HCT116 (cell line): Measurements from ENCODE around the gene MCF2L2. TPM values are rescaled to one million over a fixed set of nuclear protein-coding genes. Genes with fewer than 3 reads are reported as not detected.

Experiments
- ATAC-seq: fragments of 200-7000 bp; cut with Tn5 transposase; 2 replicates; pipeline ENCODE4 v1.9.1; 2020; ENCODE audit warnings: mild to moderate bottlenecking, moderate library complexity
- BruUV-seq: library from RNA; stranded (reverse); fragments of 400-500 nt; replicated peaks from 2 replicates; lab custom pipeline; 2021; lab: Mats Ljungman, UMichigan
- CTCF ChIA-PET: fragments of 300-600 bp; sonication (Branson Sonifier 250); formaldehyde crosslinking; loops from one replicate; lab custom pipeline; 2021; ENCODE audit warnings: antibody characterized with exemption; lab: Charles Lee
- POLR2A ChIA-PET: fragments of 300-600, 350-600 bp; sonication (Branson Sonifier 250); formaldehyde crosslinking; loops from one replicate; lab custom pipeline; 2021; ENCODE audit warnings: antibody characterized with exemption; lab: Charles Lee
- RAD21 ChIA-PET, 2 experiments: fragments of 300-600 bp; sonication (Branson Sonifier 250); formaldehyde crosslinking; loops; one replicate each; lab custom pipeline; 2023; ENCODE audit warnings: low total read pairs in 2 of 2; ENCODE audit not compliant: uncharacterized antibody in 2 of 2, unreplicated experiment in 2 of 2, low non-redundant PET in 1 of 2; lab: Charles Lee
- DNase-seq: peaks from one replicate; pipeline ENCODE4 v3.0.0-alpha.2; 2010; ENCODE audit warnings: low read depth, low spot score
- H2AFZ ChIP-seq: fragments of 200-600 bp; shearing (Covaris generic), sonication (generic); 2 replicates; pipeline ENCODE4 v1.6.1; 2017; ENCODE audit warnings: low read depth, mixed run types, mixed read lengths, antibody characterized with exemption, low read length; ENCODE audit not compliant: poor library complexity, severe bottlenecking
- H3K27ac ChIP-seq: 2 replicates; pipeline ENCODE4 v1.5.1; 2012; ENCODE audit warnings: low read depth, low read length
- H3K27me3 ChIP-seq: fragments of 200-600 bp; sonication (generic); 2 replicates; pipeline ENCODE4 v1.6.1; 2016; ENCODE audit warnings: mixed run types, low read length, mixed read lengths; ENCODE audit not compliant: insufficient read depth
- H3K36me3 ChIP-seq, 2 experiments: fragments of 200-500 bp in 1 of 2; fragments of 200-600 bp in 1 of 2; sonication (Bioruptor generic) in 1 of 2; sonication (generic) in 1 of 2; 2 replicates each; pipeline versions ENCODE4 v1.5.1 to v1.6.1; 2014 to 2016; ENCODE audit warnings: low read length in 2 of 2, inconsistent platforms in 1 of 2, mixed read lengths in 1 of 2, mixed run types in 1 of 2; ENCODE audit not compliant: insufficient read depth in 2 of 2, control insufficient read depth in 1 of 2
- H3K4me1 ChIP-seq, 2 experiments: fragments of 200-600 bp in 1 of 2; sonication (generic) in 1 of 2; 2 replicates each; pipeline versions ENCODE4 v1.5.1 to v1.6.1; 2012 to 2017; ENCODE audit warnings: low read length in 2 of 2, inconsistent platforms in 1 of 2, mild to moderate bottlenecking in 1 of 2, mixed read lengths in 1 of 2, mixed run types in 1 of 2, moderate library complexity in 1 of 2; ENCODE audit not compliant: insufficient read depth in 2 of 2, control insufficient read depth in 1 of 2
- H3K4me2 ChIP-seq: fragments of 200-600 bp; sonication (generic); 2 replicates; pipeline ENCODE4 v1.6.1; 2017; ENCODE audit warnings: mixed run types, low read length, mixed read lengths
- H3K4me3 ChIP-seq, 2 experiments: fragments of 200-600 bp in 1 of 2; sonication (generic) in 1 of 2; replicated peaks in 1 of 2; 2 replicates each; pipeline ENCODE4 v1.5.1; 2011 to 2016; ENCODE audit warnings: low read length in 2 of 2, control low read depth in 1 of 2, low read depth in 1 of 2, mild to moderate bottlenecking in 1 of 2, mixed read lengths in 1 of 2, mixed run types in 1 of 2
- H3K79me2 ChIP-seq: fragments of 200-600 bp; sonication (generic); 2 replicates; pipeline ENCODE4 v1.6.1; 2017; ENCODE audit warnings: mild to moderate bottlenecking, mixed run types, low read length, moderate library complexity, mixed read lengths; ENCODE audit not compliant: insufficient read depth
- H3K9ac ChIP-seq: fragments of 200-600 bp; sonication (generic); 2 replicates; pipeline ENCODE4 v1.6.1; 2016; ENCODE audit warnings: low read length, mixed read lengths
- H3K9me2 ChIP-seq: fragments of 200-600 bp; sonication (generic), shearing (Covaris generic); 2 replicates; pipeline ENCODE4 v1.6.1; 2017; ENCODE audit warnings: mixed run types, mild to moderate bottlenecking, moderate library complexity; ENCODE audit not compliant: insufficient read depth
- H3K9me3 ChIP-seq, 2 experiments: fragments of 200-500 bp in 1 of 2; fragments of 200-600 bp in 1 of 2; sonication (Bioruptor generic) in 1 of 2; sonication (generic) in 1 of 2; 2 replicates each; pipeline ENCODE4 v1.6.1; 2014 to 2017; ENCODE audit warnings: low read length in 2 of 2, mixed read lengths in 2 of 2, inconsistent platforms in 1 of 2, low read depth in 1 of 2, mild to moderate bottlenecking in 1 of 2, mixed run types in 1 of 2, moderate library complexity in 1 of 2; ENCODE audit not compliant: control insufficient read depth in 1 of 2, insufficient read depth in 1 of 2
- H4K20me1 ChIP-seq: fragments of 200-600 bp; sonication (generic), shearing (Covaris generic); 2 replicates; pipeline ENCODE4 v1.6.1; 2017; ENCODE audit warnings: mixed run types, mild to moderate bottlenecking, moderate library complexity; ENCODE audit not compliant: insufficient read depth
- CEBPB ChIP-seq: IDR thresholded peaks from 2 replicates; pipeline ENCODE4 v1.6.1; 2012; ENCODE audit warnings: low read depth
- SIN3A ChIP-seq: IDR thresholded peaks from 2 replicates; pipeline ENCODE4 v1.6.1; 2012; ENCODE audit warnings: low read depth
- TCF7L2 ChIP-seq: IDR thresholded peaks from 2 replicates; pipeline ENCODE4 v1.7.0; 2011; ENCODE audit warnings: borderline replicate concordance, inconsistent platforms; ENCODE audit not compliant: insufficient read depth, insufficient read length; ENCODE audit errors: extremely low read depth
- YY1 ChIP-seq: IDR thresholded peaks from 2 replicates; pipeline ENCODE4 v1.6.1; 2011; ENCODE audit warnings: low read length, low read depth, moderate library complexity, mild to moderate bottlenecking; ENCODE audit not compliant: insufficient replicate concordance; ENCODE audit errors: extremely low read depth
- intact Hi-C: fragments of 100-400 bp; cut with micrococcal nuclease; formaldehyde crosslinking; loops from 2 replicates; pipeline ENCODE4 v1.10.0; 2022
- total RNA-seq: library from RNA; stranded (reverse); gene quantifications from one replicate; pipeline ENCODE4 v1.2.1, GENCODE V29; 2021; ENCODE audit not compliant: unreplicated experiment
- TF ChIP-seq, protein P1 (sequence below), 3 experiments: fragments of 200-600 bp in 1 of 3; sonication (generic) in 1 of 3; IDR thresholded peaks in 2 of 3; conservative IDR thresholded peaks in 1 of 3; 2 replicates each; pipeline ENCODE4 v1.5.1; 2012 to 2017; ENCODE audit warnings: low read depth in 2 of 3, low read length in 2 of 3, antibody characterized with exemption in 1 of 3, borderline replicate concordance in 1 of 3, control low read depth in 1 of 3, mild to moderate bottlenecking in 1 of 3, mixed read lengths in 1 of 3, mixed run types in 1 of 3, moderate library complexity in 1 of 3; ENCODE audit not compliant: insufficient read depth in 1 of 3
- TF ChIP-seq, protein P2 (sequence below): IDR thresholded peaks from 2 replicates; pipeline ENCODE4 v1.6.1; 2012; ENCODE audit warnings: low read depth

Gene MCF2L2
- total RNA-seq, 1 experiment from 2014 or later, result 1.5 TPM

DNA sequence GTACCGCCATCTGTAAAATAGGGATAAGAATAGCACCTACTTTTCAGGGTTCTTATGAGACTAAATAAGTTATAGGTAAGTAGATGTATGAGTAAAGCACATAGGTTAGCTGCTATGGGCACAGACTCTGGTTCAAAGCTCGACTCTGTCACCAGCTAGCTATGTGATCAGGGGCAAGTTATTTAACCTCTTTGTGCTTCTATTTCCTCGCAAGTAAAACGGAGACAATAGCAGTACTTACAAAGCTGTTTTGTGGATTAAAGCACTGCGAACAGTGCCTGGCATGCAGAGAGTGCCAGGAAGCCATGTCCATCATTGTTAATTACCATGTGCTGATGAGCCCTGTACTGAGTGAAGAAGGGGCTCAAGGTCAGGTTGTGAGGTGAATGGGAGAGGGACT, 267.8 kb downstream of the MCF2L2 start (continued):
- TF ChIP-seq, protein P1, sequence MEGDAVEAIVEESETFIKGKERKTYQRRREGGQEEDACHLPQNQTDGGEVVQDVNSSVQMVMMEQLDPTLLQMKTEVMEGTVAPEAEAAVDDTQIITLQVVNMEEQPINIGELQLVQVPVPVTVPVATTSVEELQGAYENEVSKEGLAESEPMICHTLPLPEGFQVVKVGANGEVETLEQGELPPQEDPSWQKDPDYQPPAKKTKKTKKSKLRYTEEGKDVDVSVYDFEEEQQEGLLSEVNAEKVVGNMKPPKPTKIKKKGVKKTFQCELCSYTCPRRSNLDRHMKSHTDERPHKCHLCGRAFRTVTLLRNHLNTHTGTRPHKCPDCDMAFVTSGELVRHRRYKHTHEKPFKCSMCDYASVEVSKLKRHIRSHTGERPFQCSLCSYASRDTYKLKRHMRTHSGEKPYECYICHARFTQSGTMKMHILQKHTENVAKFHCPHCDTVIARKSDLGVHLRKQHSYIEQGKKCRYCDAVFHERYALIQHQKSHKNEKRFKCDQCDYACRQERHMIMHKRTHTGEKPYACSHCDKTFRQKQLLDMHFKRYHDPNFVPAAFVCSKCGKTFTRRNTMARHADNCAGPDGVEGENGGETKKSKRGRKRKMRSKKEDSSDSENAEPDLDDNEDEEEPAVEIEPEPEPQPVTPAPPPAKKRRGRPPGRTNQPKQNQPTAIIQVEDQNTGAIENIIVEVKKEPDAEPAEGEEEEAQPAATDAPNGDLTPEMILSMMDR (IDR thresholded peaks at IDR 0.05 in 2 of 3, conservative IDR thresholded peaks at IDR 0.05 in 1 of 3; ENCODE audit: borderline replicate concordance in 1 of 3, insufficient read depth in 1 of 3, low read depth in 2 of 3, low read length in 2 of 3), result no peak

DNA sequence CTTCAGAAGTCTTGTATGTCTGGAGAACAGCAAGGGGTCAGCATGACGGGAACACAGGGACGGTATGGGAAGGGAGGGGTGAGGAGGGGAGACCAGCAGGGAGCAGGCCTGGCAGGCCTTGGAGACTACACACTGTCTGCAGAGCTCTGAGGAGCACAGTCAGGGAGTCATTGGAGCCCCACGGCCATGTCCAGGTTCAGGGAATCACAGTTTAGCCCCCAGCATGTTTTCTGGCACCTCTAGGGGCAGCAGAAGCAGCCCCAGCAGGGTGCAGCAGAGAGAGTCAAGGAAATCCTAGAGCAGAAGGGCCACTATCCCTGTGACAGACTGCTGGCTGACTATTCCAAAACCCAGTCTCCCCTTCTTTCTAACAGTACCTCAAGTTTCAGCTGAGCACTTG, 269.1 kb downstream of the MCF2L2 start:
- no TSS peak for BruUV-seq
- Histone ChIP-seq H3K79me2 (no peaks in the 10 kb centered on the region), H3K4me1 (peaks cover 3 to 38% of the 10 kb centered on the region in 2 experiments; a peak in 3 of 4 replicates), H3K27ac (no peak overlapping the region), H4K20me1 (no peaks in the 10 kb centered on the region), H3K9me2 (no peaks in the 10 kb centered on the region), H3K4me2 (no peak overlapping the region), H3K36me3 (no peaks in the 10 kb centered on the region), H3K27me3 (no peaks in the 10 kb centered on the region), H3K9me3 (no peaks in the 10 kb centered on the region), H3K9ac (no peak overlapping the region), H3K4me3 (no peak overlapping the region), H2AFZ (peak overlapping the region; percentile 47)
- ATAC-seq (peak; percentile 57), DNase-seq (no peak)
- intact Hi-C loops, result no loop called here
- ChIA-PET RAD21 (no interaction called here), POLR2A (no interaction called here), CTCF (no interaction called here)
- TF ChIP-seq TCF7L2 (no peak), YY1 (no peak), CEBPB (no peak), SIN3A (no peak)
- TF ChIP-seq, protein P2, sequence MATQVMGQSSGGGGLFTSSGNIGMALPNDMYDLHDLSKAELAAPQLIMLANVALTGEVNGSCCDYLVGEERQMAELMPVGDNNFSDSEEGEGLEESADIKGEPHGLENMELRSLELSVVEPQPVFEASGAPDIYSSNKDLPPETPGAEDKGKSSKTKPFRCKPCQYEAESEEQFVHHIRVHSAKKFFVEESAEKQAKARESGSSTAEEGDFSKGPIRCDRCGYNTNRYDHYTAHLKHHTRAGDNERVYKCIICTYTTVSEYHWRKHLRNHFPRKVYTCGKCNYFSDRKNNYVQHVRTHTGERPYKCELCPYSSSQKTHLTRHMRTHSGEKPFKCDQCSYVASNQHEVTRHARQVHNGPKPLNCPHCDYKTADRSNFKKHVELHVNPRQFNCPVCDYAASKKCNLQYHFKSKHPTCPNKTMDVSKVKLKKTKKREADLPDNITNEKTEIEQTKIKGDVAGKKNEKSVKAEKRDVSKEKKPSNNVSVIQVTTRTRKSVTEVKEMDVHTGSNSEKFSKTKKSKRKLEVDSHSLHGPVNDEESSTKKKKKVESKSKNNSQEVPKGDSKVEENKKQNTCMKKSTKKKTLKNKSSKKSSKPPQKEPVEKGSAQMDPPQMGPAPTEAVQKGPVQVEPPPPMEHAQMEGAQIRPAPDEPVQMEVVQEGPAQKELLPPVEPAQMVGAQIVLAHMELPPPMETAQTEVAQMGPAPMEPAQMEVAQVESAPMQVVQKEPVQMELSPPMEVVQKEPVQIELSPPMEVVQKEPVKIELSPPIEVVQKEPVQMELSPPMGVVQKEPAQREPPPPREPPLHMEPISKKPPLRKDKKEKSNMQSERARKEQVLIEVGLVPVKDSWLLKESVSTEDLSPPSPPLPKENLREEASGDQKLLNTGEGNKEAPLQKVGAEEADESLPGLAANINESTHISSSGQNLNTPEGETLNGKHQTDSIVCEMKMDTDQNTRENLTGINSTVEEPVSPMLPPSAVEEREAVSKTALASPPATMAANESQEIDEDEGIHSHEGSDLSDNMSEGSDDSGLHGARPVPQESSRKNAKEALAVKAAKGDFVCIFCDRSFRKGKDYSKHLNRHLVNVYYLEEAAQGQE, result no peak
- TF ChIP-seq, protein P1 (IDR thresholded peaks at IDR 0.05 in 2 of 3, conservative IDR thresholded peaks at IDR 0.05 in 1 of 3; ENCODE audit: borderline replicate concordance in 1 of 3, insufficient read depth in 1 of 3, low read depth in 2 of 3, low read length in 2 of 3), result peak in 2 of 3 experiments; percentile 63 to 66; a peak in 4 of 6 replicates
